Lower leg skin (tissue), 4 donors: ENCODE measurements around the gene PTPRN2. TPM values are rescaled to one million over a fixed set of nuclear protein-coding genes. Genes with fewer than 3 reads are reported as not detected.
A peak's percentile ranks its signal among the peaks of the same experiment; 100 is the strongest.

Source experiments
- DNase-seq, 2 donors: peaks; one replicate each; pipeline ENCODE4 v3.0.0-alpha.2; 2019; ENCODE audit warnings: low spot score in 2 of 2
- H3K4me3 ChIP-seq: fragments of 200-600 bp; sonication (generic); 2 replicates; pipeline ENCODE4 v1.5.1; 2017; ENCODE audit warnings: mild to moderate bottlenecking, low read depth; ENCODE audit not compliant: poor library complexity, severe bottlenecking
- POLR2A ChIP-seq, 2 donors: fragments of 450-650 bp; IDR thresholded peaks; one replicate each; pipeline ENCODE4 v1.6.1; 2016 to 2017; ENCODE audit warnings: antibody characterized with exemption in 2 of 2, mild to moderate bottlenecking in 1 of 2, moderate library complexity in 1 of 2
- WGBS, 2 donors: methylation state at CpG; one replicate each; pipeline ENCODE4 v1.1.5; 2018; 5-methylcytosine and 5-hydroxymethylcytosine counted together
- intact Hi-C: fragments of 100-400 bp; cut with DNase I; formaldehyde crosslinking; loops from one replicate; pipeline ENCODE4 v1.15.0; 2023; ENCODE audit warnings: low total_unique reads
- total RNA-seq, 4 donors: library from RNA; depleted of rRNA; stranded (reverse); fragments of >200 nt; gene quantifications; one replicate each; pipeline ENCODE4 v1.1.0, GENCODE V29; 2016
- TF ChIP-seq, protein P1 (sequence below), 3 donors: fragments of 450-650 bp; IDR thresholded peaks; one replicate each; pipeline ENCODE4 v1.5.1; 2016; ENCODE audit warnings: antibody characterized with exemption in 3 of 3, mild to moderate bottlenecking in 3 of 3, moderate library complexity in 2 of 3

Gene PTPRN2
- total RNA-seq, 4 donors from 2014 or later = 0.11 to 1.6 (median 0.92) TPM

DNA sequence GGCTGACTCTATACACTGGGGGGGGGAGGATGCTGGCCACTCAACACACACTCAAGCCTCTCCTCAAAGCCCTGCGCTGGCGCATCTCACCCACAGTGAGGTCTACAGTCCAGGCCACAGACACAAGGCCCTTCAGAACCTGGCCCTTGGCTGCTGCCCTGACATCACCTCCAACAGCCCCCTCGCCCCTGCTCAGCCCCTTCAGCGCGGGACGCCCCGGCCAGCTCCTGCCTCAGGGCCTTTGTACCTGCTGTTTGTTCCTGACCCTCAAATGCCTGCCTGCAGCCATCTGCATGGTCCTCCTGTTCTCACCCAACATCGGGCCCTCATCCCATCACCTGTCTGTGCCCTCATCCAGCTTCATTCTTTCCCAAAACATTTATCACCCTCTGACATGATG lies 678.3 kb downstream of the PTPRN2 start:
- intact Hi-C loops = no loop called here
- no peak overlapping the region for H3K4me3 ChIP-seq
- TF ChIP-seq, protein P1, sequence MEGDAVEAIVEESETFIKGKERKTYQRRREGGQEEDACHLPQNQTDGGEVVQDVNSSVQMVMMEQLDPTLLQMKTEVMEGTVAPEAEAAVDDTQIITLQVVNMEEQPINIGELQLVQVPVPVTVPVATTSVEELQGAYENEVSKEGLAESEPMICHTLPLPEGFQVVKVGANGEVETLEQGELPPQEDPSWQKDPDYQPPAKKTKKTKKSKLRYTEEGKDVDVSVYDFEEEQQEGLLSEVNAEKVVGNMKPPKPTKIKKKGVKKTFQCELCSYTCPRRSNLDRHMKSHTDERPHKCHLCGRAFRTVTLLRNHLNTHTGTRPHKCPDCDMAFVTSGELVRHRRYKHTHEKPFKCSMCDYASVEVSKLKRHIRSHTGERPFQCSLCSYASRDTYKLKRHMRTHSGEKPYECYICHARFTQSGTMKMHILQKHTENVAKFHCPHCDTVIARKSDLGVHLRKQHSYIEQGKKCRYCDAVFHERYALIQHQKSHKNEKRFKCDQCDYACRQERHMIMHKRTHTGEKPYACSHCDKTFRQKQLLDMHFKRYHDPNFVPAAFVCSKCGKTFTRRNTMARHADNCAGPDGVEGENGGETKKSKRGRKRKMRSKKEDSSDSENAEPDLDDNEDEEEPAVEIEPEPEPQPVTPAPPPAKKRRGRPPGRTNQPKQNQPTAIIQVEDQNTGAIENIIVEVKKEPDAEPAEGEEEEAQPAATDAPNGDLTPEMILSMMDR (IDR thresholded peaks at IDR 0.05) = no peak
- no peak for TF ChIP-seq POLR2A (IDR thresholded peaks at IDR 0.05)
- DNase-seq = peak in 1 of 2 donors; percentile 80
- 90 to 97% methylated on average over 8 of the region's 8 CpGs for WGBS, 2 donors

DNA sequence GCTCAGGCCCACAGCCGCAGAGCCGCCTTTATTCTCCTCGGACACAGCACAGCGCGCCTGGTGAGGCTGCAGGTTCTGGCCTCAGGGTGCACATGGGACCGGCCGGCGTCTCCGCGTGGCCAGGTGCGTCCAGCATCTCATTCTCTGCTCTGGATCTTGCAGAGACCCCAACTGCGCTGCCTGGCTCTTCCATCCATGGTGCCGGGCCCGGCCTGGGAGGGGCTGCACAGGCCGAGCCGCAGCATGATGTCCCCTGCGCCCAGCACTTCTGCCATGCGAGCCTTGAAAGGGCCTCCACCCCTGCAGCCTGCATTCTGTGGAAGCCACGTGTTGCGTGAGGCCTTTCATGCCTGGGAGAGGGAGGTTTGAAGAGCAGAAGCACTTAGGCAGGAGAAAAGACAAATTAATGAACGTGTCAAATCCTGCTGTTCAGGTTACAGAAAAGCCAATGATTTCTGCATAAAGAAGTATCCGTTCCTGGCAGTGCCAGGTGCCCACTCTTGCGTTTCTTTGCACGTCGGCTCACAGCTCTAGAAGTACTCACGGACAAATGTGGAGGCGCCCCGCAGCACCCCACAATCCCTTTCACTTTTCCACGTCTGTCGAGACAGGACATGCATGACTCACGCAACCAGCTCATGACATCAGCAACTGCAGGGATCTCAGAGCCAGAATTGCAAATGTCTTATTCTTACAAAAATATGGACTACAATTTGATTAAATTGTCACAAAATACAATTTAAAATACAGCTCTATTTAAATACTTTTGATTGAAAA lies 679.4 kb downstream of the PTPRN2 start:
- no peak overlapping the region for H3K4me3 ChIP-seq
- TF ChIP-seq, protein P1 (IDR thresholded peaks at IDR 0.05) = no peak
- no peak for TF ChIP-seq POLR2A (IDR thresholded peaks at IDR 0.05)
- peak in 1 of 2 donors; percentile 53 for DNase-seq
- intact Hi-C loops = no loop called here
- 70 to 80% methylated on average over 26 to 28 of the region's 31 CpGs for whole genome bisulfite sequencing, 2 donors

DNA sequence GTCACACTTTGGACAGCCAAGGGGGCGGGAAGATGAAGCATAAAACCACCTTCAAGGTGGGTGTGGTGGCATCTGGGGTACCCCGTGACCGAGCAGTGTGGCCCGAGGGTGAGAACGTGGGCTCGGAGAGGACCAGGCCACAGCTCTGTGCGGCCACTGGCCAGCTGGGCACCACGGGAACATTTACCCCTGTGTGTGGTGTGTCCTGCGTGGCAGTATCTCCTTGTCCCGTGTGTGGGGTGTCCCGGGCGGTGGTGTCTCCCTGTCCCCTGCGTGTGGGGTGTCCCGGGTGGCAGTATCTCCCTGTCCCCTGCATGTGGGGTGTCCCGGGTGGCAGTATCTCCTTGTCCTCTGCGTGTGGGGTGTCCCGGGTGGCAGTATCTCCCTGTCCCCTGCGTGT lies 680.5 kb downstream of the PTPRN2 start:
- 92 to 94% methylated on average over 15 to 16 of the region's 18 CpGs for whole genome bisulfite sequencing, 2 donors
- no peak overlapping the region for H3K4me3 ChIP-seq
- TF ChIP-seq, protein P1 (IDR thresholded peaks at IDR 0.05) = no peak
- no peak for TF ChIP-seq POLR2A (IDR thresholded peaks at IDR 0.05)
- intact Hi-C loops = no loop called here
- no peak for DNase-seq

DNA sequence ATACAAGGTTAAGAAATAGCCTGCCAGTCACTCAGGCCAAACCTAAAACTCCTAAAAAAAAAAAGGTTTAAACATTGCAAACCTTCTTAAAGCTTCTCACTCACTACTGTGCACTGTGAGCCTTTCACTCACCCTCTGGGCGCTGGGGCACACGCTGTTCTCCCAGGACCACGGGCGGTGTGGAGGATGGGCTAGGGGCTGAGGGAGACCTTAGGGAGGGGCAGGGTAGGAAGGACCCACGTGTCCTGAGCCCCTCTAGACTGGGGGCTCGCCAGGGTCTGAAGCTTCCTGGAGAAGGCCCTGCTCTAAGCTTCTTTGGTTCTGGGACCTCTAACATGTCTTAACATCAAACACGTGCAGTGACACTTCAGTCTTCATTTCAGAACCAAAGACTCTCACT lies 681.0 kb downstream of the PTPRN2 start:
- 80 to 89% methylated on average over 7 of the region's 7 CpGs for WGBS, 2 donors
- intact Hi-C loops = no loop called here
- no peak for TF ChIP-seq POLR2A (IDR thresholded peaks at IDR 0.05)
- TF ChIP-seq, protein P1 (IDR thresholded peaks at IDR 0.05) = no peak
- no peak overlapping the region for H3K4me3 ChIP-seq
- DNase-seq = no peak

DNA sequence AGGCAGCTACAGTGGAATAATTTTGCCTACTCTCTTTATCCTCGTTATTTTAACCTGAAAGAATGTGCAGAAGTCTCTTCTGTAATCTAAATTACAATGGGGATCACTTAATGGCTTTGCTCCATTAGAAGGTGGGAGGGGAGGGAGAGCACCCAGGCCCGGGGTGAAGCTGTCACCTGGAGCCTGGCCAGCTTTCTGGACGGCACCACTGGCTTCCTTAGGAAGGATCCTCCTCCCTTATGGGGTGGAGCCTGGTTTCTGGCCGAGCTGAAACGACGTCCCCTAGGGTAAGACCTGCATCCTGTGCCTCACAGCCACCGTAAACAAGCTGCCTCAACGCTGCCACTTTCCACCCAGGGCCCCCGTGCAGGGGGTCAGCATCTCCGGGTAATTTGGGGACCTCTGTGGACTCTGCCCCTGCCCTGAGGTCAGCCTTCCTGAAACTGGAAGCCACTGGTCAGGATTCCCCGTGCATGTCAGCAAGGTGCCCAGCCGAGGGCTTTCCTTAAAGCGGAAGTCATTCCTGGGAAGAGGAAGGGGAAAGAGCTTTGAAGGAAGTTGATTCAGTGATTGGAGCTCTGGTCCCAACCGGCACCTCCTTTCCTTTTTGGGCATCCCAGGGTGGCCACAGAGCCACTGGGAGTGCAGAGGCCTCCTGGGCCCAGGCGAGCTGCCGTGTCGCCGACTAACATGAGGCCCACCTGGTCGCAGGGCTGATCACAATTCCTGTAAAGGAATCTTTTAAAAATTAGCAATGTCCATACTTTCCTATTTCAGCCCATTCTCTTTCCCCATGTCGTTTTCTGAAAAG lies 681.8 kb downstream of the PTPRN2 start:
- DNase-seq = no peak
- intact Hi-C loops = no loop called here
- WGBS, 2 donors = 41 to 49% methylated on average over 20 of the region's 20 CpGs
- no peak overlapping the region for H3K4me3 ChIP-seq
- TF ChIP-seq POLR2A (IDR thresholded peaks at IDR 0.05) = no peak
- TF ChIP-seq, protein P1 (IDR thresholded peaks at IDR 0.05) = no peak
